ENCODE results near the gene KCTD7.
"Not testable (repeated sequence)": the region's sequence is repeated elsewhere in the genome, so short reads cannot be mapped to it uniquely, and the experiment has no call there.

GRCh38 chr7:66685663-66686062 is 57.0 kb downstream of the KCTD7 start:
- not testable (repeated sequence) for TF ChIP-seq CTCF (IDR thresholded peaks at IDR 0.05; ENCODE audit: low read depth, low read length); EZH2phosphoT487 (IDR thresholded peaks at IDR 0.05; ENCODE audit: low read depth)

Data from OCI-LY3 (cell line).